ENCODE results near the gene FOXO6.

FOXO6 gene

GRCh38 chr1:41425369-41425768, 64.1 kb downstream of the FOXO6 start:
- no peak for DNase-seq (ENCODE audit: low spot score)
- no peak for TF ChIP-seq CTCF (IDR thresholded peaks at IDR 0.05; ENCODE audit: borderline replicate concordance, control extremely low read depth, extremely low read depth, insufficient read depth, missing control alignments)
- in situ Hi-C loops (cut with MboI; ENCODE audit: low sequenced_read_pairs, unreplicated experiment): no loop called here

GRCh38 chr1:41426201-41426890, 65.1 kb downstream of the FOXO6 start:
- DNase-seq (ENCODE audit: low spot score): no peak
- TF ChIP-seq CTCF (IDR thresholded peaks at IDR 0.05; ENCODE audit: borderline replicate concordance, control extremely low read depth, extremely low read depth, insufficient read depth, missing control alignments): no peak
- in situ Hi-C loops (cut with MboI; ENCODE audit: low sequenced_read_pairs, unreplicated experiment): no loop called here

- no peak for DNase-seq (ENCODE audit: low spot score)
- in situ Hi-C loops (cut with MboI; ENCODE audit: low sequenced_read_pairs, unreplicated experiment): no loop called here
- no peak for TF ChIP-seq CTCF (IDR thresholded peaks at IDR 0.05; ENCODE audit: borderline replicate concordance, control extremely low read depth, extremely low read depth, insufficient read depth, missing control alignments)
These were observed 66.1 kb downstream of the FOXO6 start for GRCh38 chr1:41427122-41427913.

- in situ Hi-C loops (cut with MboI; ENCODE audit: low sequenced_read_pairs, unreplicated experiment): no loop called here
- DNase-seq (ENCODE audit: low spot score): no peak
These were observed 66.9 kb downstream of the FOXO6 start for GRCh38 chr1:41427916-41428737.

GRCh38 chr1:41428738-41429640, 67.8 kb downstream of the FOXO6 start:
- DNase-seq (ENCODE audit: low spot score): no peak
- in situ Hi-C loops (cut with MboI; ENCODE audit: low sequenced_read_pairs, unreplicated experiment): no loop called here
- no peak for TF ChIP-seq CTCF (IDR thresholded peaks at IDR 0.05; ENCODE audit: borderline replicate concordance, control extremely low read depth, extremely low read depth, insufficient read depth, missing control alignments)

More at GRCh38 chr1:41427916-41428737, 66.9 kb downstream of the FOXO6 start:
- no peak for TF ChIP-seq CTCF (IDR thresholded peaks at IDR 0.05; ENCODE audit: borderline replicate concordance, control extremely low read depth, extremely low read depth, insufficient read depth, missing control alignments)
